Gastroesophageal sphincter (tissue), 4 donors: ENCODE data around the gene DGKZ. TPM values are rescaled to one million over a fixed set of nuclear protein-coding genes. Genes with fewer than 3 reads are reported as not detected.

Experiments used
- ATAC-seq: fragments of 150-250 bp; one replicate; pipeline ENCODE4 v1.9.1; 2016; ENCODE audit warnings: mild to moderate bottlenecking, moderate library complexity
- H3K27ac ChIP-seq, 4 donors: fragments of 200-600 bp; sonication (generic) in 3 of 4; 1 replicate in 3 of 4; 2 replicates in 1 of 4; pipeline ENCODE4 v1.5.1; 2016 to 2019
- H3K27me3 ChIP-seq: fragments of 200-600 bp; sonication (generic); one replicate; pipeline ENCODE4 v1.5.1; 2019
- H3K36me3 ChIP-seq, 2 donors: fragments of 200-600 bp; sonication (generic); one replicate each; pipeline ENCODE4 v1.5.1; 2019; ENCODE audit warnings: control low read depth in 1 of 2
- H3K4me1 ChIP-seq, 3 donors: fragments of 200-600 bp; sonication (generic); 1 replicate in 2 of 3; 2 replicates in 1 of 3; pipeline ENCODE4 v1.5.1; 2016 to 2019; ENCODE audit warnings: control low read depth in 2 of 3
- H3K4me3 ChIP-seq, 2 donors: fragments of 200-600 bp; sonication (generic); one replicate each; pipeline ENCODE4 v1.5.1; 2019; ENCODE audit warnings: mild to moderate bottlenecking in 1 of 2, moderate library complexity in 1 of 2
- H3K9me3 ChIP-seq, 3 donors: fragments of 200-600 bp; sonication (generic); one replicate each; pipeline ENCODE4 v1.5.1; 2017 to 2019; ENCODE audit warnings: control low read depth in 2 of 3
- CTCF ChIP-seq, 4 experiments: fragments of 200-600 bp in 2 of 4; fragments of 450-650 bp in 2 of 4; sonication (generic) in 1 of 4; IDR thresholded peaks; one replicate each; pipeline ENCODE4 v1.5.1; 2017 to 2019; ENCODE audit warnings: antibody characterized with exemption in 4 of 4, mild to moderate bottlenecking in 2 of 4, moderate library complexity in 2 of 4
- EP300 ChIP-seq: sonication (generic); formaldehyde crosslinking; IDR thresholded peaks from one replicate; pipeline ENCODE4 v1.6.1; 2017; ENCODE audit warnings: antibody characterized with exemption, mild to moderate bottlenecking
- POLR2A ChIP-seq, 2 donors: fragments of 450-650 bp; IDR thresholded peaks; one replicate each; pipeline ENCODE4 v1.6.1; 2017; ENCODE audit warnings: antibody characterized with exemption in 2 of 2, mild to moderate bottlenecking in 2 of 2, moderate library complexity in 1 of 2
- POLR2AphosphoS5 ChIP-seq: sonication (generic); formaldehyde crosslinking; IDR thresholded peaks from one replicate; pipeline ENCODE4 v1.6.1; 2017; ENCODE audit warnings: antibody characterized with exemption
- WGBS, 2 donors: methylation state at CpG; one replicate each; pipeline ENCODE4 v1.1.5; 2018; ENCODE audit warnings: low coverage in 1 of 2; 5-methylcytosine and 5-hydroxymethylcytosine counted together
- total RNA-seq, 4 donors: library from RNA; depleted of rRNA; stranded (reverse); fragments of >200 nt; gene quantifications; one replicate each; pipeline ENCODE4 v1.1.0, GENCODE V29; 2016

The DGKZ gene
- total RNA-seq, 4 donors from 2014 or later, result 39.2 to 78.8 (median 46.5) TPM

GRCh38 chr11:46386674-46387073, 39.4 kb downstream of the DGKZ start:
- Histone ChIP-seq H3K27me3 (peaks cover 100% of the 10 kb centered on the region), H3K4me3 (no peak overlapping the region), H3K27ac (no peak overlapping the region), H3K36me3 (no peaks in the 10 kb centered on the region), H3K9me3 (no peaks in the 10 kb centered on the region), H3K4me1 (peaks cover 0 to 43% (median 29%) of the 10 kb centered on the region in 3 donors)
- no peak for ATAC-seq
- TF ChIP-seq EP300 (no peak), CTCF (IDR thresholded peaks at IDR 0.05) (no peak), POLR2A (IDR thresholded peaks at IDR 0.05) (no peak)
- 83 to 93% methylated on average over 4 of the region's 4 CpGs for WGBS, 2 donors

GRCh38 chr11:46387456-46387855, 40.2 kb downstream of the DGKZ start:
- Histone ChIP-seq H3K36me3 (no peaks in the 10 kb centered on the region), H3K27ac (no peak overlapping the region), H3K27me3 (peaks cover 100% of the 10 kb centered on the region), H3K9me3 (no peaks in the 10 kb centered on the region), H3K4me1 (peaks cover 0 to 43% (median 29%) of the 10 kb centered on the region in 3 donors), H3K4me3 (no peak overlapping the region)
- no peak for ATAC-seq
- no peak for TF ChIP-seq POLR2AphosphoS5
- no peak for TF ChIP-seq CTCF (IDR thresholded peaks at IDR 0.05)
- TF ChIP-seq POLR2A (IDR thresholded peaks at IDR 0.05), result no peak
- TF ChIP-seq EP300, result no peak
- WGBS, 2 donors, result 74 to 77% methylated on average over 4 of the region's 5 CpGs

- no peak for ATAC-seq
- 10 to 20% methylated on average over 2 of the region's 24 CpGs for WGBS, 2 donors
- no peak overlapping the region for H3K4me3 ChIP-seq
- no peaks in the 10 kb centered on the region for H3K9me3 ChIP-seq
- no peak for TF ChIP-seq EP300
- TF ChIP-seq POLR2A (IDR thresholded peaks at IDR 0.05), result no peak
- TF ChIP-seq CTCF (IDR thresholded peaks at IDR 0.05), result no peak
- TF ChIP-seq POLR2AphosphoS5, result no peak
- H3K36me3 ChIP-seq, result no peaks in the 10 kb centered on the region
- H3K4me1 ChIP-seq, result peaks cover 0 to 43% (median 31%) of the 10 kb centered on the region in 3 donors
- H3K27me3 ChIP-seq, result peaks cover 98% of the 10 kb centered on the region
- H3K27ac ChIP-seq, result no peak overlapping the region
Observed at GRCh38 chr11:46387919-46388618, 40.8 kb downstream of the DGKZ start.

- 9 to 12% methylated on average over 5 to 6 of the region's 21 CpGs for WGBS, 2 donors
- Histone ChIP-seq H3K4me1 (peaks cover 0 to 45% (median 31%) of the 10 kb centered on the region in 3 donors), H3K36me3 (no peaks in the 10 kb centered on the region), H3K27ac (no peak overlapping the region), H3K4me3 (peak overlapping the region in 1 of 2 donors; percentile 44), H3K27me3 (peaks cover 95% of the 10 kb centered on the region), H3K9me3 (no peaks in the 10 kb centered on the region)
- ATAC-seq, result no peak
- TF ChIP-seq POLR2A (IDR thresholded peaks at IDR 0.05) (no peak), POLR2AphosphoS5 (no peak), CTCF (IDR thresholded peaks at IDR 0.05) (no peak), EP300 (no peak)
Observed at GRCh38 chr11:46388619-46389449, 41.6 kb downstream of the DGKZ start.
